C1 segment of cervical spinal cord (tissue), 14 donors: ENCODE measurements around the gene DNASE2B.
A peak's percentile ranks its signal among the peaks of the same experiment; 100 is the strongest.
"Not testable (repeated sequence)": the region's sequence is repeated elsewhere in the genome, so short reads cannot be mapped to it uniquely, and the experiment has no call there.

Source experiments
- DNase-seq, 14 donors: peaks; one replicate each; lab custom pipeline; 2025; lab: John Stamatoyannopoulos, UW

The DNASE2B gene

GRCh38 chr1:84412316-84412942, 14.1 kb downstream of the DNASE2B start:
- no peak for DNase-seq

DNA sequence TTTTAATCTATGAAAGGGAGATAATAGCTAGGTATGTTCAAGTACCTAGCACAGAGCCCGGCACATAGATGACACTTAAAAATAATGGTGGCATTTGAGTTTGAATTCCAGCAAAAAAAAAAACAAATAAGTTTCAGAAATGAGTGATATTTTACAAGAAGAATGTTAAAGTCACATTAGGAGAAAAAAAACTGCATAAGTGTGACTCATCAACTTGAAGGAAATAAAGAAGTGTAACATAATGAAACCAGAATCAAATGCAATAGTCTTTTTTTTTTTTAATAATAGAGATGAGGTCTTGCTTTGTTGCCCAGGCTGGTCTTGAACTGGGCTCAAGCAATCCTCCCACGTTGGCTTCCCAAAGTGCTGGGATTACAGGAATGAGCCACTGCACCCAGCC, 17.1 kb downstream of the DNASE2B start:
- DNase-seq = no peak

GRCh38 chr1:84422909-84423308, 24.6 kb downstream of the DNASE2B start:
- no peak for DNase-seq

DNA sequence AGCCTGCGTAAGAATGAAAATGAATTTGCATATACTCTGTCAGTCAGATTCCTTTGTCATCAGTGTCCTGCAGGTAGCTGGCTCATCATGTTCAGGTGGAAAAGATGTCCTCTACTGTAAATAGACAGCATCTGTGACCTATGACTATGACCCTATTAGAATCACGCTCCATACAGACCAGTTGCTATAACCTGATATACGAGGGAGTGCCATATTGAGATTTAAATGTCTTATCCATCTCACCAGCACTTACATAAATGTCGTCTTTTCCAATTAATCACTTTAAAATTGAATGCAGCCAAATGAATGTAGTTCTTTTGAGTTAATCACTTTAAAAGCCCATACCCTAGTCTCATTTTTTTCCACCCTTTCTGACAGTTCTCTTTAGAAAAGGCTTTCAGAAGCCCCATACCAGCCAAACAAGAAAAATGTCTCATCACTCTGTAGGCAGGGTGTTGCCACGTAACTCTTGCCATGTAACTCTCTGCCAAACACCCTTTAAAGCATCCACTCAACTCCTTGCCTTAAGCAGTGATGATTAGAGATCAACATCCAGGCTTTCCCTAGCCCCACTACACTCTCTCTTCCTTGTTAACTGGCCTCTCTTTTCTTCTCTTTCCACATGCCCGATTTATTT, 26.3 kb downstream of the DNASE2B start:
- no peak for DNase-seq

DNA sequence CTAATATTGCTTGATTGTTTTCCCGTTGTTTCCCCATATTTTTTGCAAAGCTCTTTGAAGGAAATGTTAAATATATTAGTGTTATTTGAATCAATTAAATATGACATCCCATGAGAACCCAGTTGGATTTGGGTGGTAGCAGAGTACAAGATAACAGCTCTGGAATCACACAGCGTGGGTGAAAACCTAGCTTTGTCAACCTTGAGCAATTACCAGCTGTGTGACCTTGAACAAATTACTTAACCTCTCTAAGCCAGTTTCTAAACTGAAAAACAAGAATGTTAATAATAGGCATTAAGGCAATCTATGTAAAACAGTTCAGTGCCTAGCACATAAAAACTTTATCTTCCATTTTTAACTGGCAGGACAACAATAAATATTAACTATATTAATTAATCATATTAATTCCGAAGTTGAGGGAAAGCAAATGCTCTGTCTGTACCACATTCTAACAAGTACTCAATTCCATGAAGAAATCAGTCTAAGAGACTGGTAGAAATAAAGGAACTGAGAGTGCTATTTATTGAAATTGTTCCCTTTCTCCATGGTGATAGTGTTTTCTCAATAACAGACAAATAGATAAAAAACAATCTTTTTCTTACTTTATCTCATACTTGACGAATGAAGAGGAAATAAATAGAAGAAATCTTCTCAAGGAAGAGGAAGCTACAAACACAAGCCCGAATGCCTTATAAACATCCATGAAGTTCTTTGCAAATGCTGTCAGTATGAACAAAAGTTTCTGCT, 27.0 kb downstream of the DNASE2B start:
- no peak for DNase-seq

GRCh38 chr1:84426376-84426775, 28.1 kb downstream of the DNASE2B start:
- no peak for DNase-seq

- DNase-seq = no peak
Observed at GRCh38 chr1:84427250-84428188, 29.2 kb downstream of the DNASE2B start.

GRCh38 chr1:84428235-84428634, 30.0 kb downstream of the DNASE2B start:
- no peak for DNase-seq

GRCh38 chr1:84429231-84429630, 30.9 kb downstream of the DNASE2B start:
- no peak for DNase-seq

DNA sequence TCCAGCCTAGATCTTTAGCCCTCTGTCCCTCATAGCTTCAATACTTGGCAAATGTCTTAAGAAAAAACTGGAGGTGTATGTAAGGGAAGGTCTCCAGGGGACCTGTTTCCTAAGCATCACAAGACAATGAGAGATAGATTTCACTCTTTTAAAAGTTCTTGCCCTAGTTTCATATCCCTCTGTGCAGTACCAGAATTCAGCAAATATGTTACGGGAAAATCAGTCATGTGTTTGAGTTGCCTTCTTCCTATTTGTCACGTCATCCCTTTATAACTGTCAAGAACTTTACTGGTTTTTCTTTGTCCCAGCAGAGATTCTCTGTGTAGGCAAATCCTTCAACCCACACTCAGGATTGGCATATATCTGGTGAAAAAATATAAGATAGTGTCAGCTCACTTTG, 32.3 kb downstream of the DNASE2B start:
- no peak for DNase-seq

GRCh38 chr1:84433258-84434080, 35.2 kb downstream of the DNASE2B start:
- peak in 11 of 14 donors; percentile 3 to 57 (median 15) for DNase-seq

GRCh38 chr1:84434081-84434769, 35.9 kb downstream of the DNASE2B start:
- DNase-seq = no peak

- no peak for DNase-seq
Observed at GRCh38 chr1:84434801-84435549, 36.7 kb downstream of the DNASE2B start.

DNA sequence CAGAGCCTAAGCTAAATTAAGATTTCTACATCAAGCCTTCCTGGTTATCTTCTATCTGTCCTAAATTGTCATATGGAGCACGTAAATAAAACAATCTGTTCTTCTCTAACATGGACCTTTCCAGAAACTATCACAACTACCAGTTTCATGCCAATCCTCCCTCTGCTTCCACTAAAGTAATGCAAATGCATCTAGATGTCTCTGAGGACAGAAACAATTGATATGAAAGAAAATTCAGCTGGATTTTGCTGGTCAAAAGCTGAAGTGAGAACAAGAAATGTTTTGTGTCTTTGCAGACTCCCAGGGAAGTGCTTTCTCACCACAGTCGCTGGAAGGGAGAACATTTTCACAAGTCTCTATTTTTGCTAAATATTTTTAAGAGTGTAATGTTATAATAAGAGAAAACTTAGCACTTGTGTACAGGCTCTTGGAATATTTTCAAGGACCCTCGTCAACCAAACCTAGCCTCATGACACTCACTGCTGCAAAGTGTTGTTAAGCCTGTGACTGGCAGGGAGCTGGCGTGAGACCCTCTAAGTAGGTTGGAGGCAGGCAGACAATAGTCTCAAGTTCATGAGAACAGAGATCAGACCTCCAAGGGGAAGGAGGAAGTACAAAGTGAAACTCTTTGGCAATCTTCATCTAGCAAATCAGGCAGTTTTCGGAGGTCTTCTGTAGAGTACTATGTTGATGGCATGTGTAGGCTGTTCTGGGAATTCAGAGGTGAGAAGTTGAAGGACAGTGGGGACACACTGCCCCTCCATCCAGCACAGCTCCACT, 38.8 kb downstream of the DNASE2B start:
- peak in 4 of 14 donors; percentile 1 to 5 (median 2) for DNase-seq

- no peak for DNase-seq
Observed at GRCh38 chr1:84442256-84442655, 44.0 kb downstream of the DNASE2B start.

- not testable (repeated sequence) for DNase-seq
Observed at GRCh38 chr1:84442747-84443646, 44.7 kb downstream of the DNASE2B start.

DNA sequence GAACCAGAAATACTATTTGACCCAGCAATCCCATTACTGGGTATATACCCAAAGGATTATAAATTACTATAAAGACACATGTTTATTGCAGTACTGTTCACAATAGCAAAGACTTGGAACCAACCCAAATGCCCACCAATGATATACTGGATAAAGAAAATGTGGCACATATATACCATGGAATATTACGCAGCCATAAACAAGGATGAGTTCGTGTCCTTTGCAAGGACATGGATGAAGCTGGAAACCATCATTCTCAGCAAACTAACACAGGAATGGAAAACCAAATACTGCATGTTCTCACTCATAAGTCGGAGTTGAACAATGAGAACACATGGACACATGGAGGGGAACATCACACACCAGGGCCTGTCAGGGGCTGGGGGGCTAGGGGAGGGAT, 50.4 kb downstream of the DNASE2B start:
- not testable (repeated sequence) for DNase-seq

- DNase-seq = no peak
Observed at GRCh38 chr1:84450910-84451309, 52.6 kb downstream of the DNASE2B start.
